HuH-7.5 (cell line): ENCODE measurements around the gene TPP2.
A peak's percentile ranks its signal among the peaks of the same experiment; 100 is the strongest.

Source experiments
- DNase-seq: peaks from one replicate; pipeline ENCODE4 v3.0.0; 2011; ENCODE audit warnings: low spot score

TPP2 gene

DNA sequence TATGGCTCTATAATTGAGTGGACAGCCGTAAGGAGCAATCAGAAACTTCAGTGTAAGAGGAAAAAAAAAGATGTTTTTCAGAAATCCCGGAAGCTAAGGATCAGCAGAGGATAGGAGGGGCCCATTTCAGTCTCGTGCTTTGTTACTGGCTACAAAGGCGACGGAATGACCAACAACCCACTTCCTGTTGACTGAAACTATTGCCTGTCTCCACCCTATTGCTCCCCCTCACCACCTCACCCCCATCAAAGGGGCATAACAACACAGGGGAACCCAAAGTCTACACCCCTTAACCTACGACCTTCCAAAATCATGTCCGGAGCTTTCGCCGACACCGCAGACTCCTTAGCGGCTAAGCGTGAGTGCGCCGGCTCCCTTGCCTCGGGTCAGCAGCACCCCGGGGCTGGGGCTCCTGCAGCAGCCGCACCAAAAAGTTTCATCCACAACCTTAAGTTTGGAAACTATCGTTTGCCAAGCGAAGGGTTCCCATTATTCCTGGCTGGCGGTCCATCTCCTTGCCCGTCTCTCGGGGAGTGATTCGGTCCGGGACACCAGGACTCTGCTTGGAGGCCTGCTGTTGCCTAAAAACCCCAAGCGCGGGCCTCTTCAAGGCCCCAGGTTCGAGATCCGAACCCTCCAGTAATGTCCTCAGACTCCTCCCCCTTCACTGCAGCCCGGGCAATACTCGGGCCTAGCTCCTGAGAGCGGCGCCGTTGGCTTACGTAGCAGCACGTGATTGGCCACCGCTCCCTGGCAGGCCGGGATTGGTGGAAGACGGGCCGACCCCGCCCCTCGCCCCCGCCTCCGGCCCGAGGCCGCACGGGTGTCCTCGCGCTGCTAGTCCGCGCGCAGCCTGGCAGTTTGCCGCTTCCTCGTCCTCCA is at the start of gene TPP2:
Gene TPP2, plus strand, starts transcription at position 840 of the 882 bp plus-strand sequence. CDS start 53 bp downstream, outside the sequence.
- peak; percentile 78 for DNase-seq

DNA sequence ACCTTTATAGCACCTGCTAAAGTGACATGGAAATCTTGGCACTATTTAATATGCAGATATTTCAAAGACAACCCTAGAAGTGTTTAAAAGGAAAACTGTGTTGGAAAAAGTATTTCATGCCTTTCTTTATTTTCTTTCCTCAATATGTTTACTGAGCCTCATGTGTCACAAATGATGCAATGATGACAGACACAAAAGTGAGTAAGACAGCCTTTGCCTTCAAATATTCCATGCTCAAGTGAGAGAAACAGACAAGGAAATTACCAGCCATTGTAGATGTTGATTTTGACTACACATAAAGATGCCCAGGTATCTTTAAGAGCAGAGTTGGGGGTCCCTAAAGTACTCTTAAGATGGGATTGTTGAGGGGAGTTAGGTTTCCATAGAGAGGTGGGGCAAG is 48.0 kb upstream of the TPP2 start:
- no peak for DNase-seq

DNA sequence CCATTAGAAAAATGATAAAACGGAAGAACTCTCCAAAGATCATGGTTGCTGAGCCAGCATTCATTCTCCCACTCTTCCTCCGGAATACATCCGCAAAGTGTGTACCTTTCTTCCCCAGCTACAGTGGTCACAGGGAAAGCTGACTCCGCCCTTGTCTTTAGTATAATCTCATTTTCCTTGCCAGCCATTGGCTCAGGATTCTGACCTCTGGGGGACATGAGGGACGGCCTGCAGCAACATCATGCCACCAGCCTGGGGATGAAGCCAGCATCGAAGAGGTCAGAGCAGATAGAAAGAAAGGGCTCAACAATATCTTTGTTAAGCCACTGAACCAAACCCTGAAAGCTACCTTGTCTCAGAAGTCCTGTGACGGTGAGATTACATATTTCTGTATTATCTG is 46.3 kb upstream of the TPP2 start:
- no peak for DNase-seq

DNA sequence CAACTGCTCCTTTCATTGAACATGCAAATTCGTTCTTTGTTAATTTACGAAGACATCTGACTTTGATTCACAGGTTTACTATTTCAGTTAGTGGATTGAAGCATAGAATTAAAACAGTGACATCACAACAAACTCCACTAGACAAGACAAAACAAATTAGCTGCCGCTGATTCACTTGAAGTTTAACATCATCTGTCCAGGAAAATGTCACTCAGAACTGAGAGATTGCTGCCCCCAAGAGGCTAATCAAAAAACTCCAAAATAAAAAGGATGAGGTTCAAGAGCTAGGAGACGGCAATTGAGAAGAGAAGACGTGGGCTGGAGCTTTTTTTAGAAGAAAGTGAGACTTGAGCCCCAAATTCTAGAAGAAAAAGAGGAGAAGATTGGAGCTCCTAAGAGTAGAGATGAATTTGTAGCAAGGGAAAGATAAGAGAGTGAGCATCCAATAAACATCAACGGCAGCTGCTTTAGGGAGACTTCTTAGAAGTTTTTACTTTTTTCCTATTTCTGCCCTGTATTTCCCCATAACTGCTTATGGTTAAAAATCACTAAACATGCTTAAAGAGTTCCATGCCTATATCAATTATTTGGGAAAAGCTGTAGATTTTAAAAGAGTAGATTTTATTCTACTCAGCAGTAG is 40.8 kb upstream of the TPP2 start:
- DNase-seq, result no peak

DNA sequence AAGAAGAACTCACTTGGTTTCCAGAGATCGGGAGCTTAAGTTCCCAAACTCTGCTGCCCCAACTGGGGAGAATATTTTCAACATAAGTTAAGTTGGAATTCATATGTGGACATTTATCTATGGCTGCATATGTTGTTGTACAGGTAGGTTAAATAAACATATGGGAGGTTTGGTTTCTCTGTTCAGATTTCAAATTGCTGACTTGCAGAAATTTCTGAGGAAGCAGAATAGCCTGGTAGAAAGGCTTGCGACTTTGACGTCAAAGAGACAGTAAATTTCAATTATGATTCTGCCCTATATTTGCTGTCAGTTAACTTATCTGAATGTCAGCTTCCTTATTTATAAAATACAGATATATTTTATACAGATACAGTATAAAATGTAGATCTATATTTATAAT is 40.0 kb upstream of the TPP2 start:
- no peak for DNase-seq

DNA sequence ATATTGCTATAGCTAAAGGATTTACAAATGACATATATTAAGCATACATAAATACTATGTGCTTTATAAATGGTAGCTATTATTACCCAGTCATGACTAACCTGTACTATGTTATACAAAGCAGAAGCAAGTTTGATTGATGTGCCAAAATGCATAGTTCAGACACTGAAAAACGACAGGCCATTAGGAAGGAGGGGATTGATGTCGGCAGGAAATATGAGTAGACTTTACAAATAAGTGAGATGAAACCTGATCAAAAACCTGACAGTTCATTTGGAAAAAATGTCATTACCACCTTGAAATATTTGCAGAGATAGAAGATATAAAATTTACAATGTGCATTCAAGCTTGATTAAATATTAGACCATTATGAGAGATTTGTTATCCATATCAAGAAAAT is 38.8 kb upstream of the TPP2 start:
- no peak for DNase-seq

DNA sequence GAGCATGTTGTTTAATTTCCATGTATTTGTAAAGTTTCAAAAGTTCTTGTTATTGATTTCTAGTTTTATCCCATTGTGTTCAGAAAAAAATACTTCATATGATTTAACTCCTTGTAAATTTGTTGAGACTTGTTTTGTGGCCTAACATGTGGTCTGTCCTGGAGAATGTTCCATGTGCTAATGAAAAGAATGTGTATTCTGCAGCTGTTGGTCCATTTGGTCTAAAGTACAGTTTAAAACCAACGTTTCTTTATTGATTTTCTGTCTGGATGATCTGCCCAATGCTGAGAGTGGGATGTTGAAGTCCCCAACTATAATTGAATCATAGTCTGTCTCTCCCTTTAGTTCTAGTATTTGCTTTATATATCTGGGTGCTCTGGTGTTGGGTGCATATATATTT is 34.9 kb upstream of the TPP2 start:
- DNase-seq, result no peak

DNA sequence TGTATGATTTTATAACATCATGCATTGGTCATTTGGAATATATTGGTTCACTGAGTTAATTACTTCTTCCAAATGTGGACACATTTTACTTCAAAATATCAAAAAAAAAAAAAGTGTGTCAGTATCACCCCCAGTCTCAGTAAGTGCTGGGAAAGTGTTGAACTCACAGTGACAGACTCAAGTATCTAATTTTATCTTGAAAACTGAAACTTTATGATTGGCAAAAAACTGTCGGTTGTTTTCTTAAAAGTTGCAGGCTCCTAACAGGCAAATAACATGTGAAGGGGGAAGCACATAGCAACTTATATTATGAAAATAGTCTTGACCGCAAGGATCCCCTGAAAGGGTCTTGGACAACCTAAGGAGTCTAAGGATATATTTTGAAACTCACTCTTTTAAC is 33.5 kb upstream of the TPP2 start:
- DNase-seq, result no peak

DNA sequence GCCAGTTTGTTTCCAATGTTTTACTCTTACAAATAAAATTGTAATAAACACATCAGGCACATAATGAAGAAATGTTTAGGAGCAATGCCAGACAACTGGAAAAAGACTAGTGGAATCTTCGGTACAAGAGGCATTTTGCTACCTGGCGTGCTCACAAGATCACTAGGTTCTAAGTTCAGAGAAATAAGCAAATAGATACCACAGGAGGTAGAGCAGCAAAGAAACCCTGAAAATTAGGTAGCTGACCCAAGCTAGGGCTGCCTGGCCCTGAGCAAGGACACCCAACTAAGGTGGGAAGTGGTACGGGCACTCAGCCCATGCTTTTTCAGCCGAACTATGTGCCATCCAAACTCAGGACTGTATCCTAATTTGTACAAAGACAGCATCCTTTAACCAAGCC is 32.2 kb upstream of the TPP2 start:
- DNase-seq, result no peak

DNA sequence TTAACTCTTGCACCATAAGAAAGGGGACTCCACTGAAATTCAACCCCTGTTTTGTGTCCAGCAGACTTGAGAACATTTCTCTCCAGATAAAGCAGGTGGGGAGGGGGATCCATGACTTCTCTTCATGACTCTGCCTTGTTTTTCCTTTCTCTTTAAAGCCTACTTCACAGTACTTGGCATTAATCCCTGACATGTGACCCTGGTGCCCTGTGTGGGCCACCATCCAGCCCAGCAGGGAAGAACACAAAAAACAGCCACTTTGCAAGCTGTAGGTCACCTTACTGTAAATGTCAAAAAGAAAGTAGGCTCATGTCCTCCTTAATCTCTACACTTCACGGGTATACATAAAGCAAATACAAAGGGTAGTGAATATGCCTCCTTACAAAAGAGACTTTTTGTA is 30.3 kb upstream of the TPP2 start:
- DNase-seq, result no peak

DNA sequence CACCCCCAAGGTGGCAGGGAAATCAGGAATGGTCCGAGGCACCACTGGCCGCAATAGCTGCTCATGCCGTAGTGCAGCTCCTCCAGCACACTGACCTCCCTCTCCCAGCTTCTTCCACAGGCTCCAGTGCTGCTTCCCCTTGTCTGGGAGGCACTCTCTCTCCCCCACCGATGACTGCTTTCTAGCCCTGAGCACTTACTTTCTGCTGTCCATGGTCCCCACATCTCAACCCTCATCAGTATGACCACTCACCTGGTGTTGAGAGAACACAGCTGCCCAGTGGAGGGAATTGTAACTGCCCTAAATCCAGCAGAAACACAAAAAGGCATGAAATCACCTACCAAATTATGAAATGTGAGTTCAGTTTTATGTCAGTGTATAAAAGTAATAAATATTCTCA is 28.9 kb upstream of the TPP2 start:
- no peak for DNase-seq

DNA sequence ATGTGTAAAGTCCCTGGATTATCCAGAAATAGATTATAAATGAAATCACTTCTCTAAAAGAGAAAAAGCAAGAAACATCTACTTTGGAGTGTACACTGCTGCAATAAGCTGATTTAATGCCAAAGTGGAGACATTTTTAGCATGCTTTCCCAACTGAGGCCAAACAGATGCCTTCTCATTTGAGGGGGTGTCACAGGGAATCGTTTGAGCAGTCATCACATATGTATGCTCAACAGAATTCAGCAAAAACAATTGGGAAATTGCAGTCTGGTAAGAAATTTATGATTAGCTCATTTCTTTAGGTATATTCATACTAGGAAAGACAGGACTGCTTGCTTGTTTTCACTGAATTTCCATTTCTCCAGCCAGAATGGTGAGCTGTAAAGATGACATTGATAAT is 27.3 kb upstream of the TPP2 start:
- DNase-seq, result no peak

DNA sequence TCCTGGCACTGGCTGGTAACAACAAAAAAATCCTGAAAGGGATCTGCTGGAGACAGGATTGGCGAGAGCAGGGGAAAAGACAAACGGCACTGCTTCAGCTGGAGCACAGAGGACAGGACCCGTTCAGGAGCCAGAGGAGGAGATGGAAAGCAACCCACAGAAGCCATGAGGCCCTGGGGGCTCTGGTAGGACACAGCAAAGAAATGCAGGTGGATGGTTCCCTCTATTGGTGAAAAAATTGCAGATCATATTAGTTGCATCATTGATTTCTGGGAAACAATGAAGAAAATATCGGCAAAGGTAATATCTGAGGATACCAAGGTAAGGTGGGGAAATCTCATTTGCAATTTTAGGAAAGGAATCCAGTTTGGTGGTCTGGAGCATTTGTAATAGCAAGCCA is 25.7 kb upstream of the TPP2 start:
- DNase-seq, result no peak

DNA sequence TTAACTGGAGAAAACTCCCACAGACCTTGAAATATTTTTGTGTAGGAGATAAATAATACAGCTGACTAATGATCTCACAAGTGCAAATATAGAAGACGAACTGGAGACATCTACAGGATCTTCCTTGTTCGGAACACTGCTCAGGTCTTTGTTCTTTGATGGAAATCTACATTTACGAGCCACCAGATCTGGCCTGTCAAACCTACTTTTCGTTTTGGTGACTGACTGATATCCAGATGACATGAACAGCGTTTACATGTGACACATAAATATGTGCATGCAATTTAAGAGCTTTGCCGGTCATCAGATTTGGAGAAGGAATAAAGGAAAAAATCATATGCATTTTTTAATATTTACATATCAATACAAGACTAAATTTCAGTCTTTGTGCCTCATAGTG is 24.5 kb upstream of the TPP2 start:
- DNase-seq, result no peak

DNA sequence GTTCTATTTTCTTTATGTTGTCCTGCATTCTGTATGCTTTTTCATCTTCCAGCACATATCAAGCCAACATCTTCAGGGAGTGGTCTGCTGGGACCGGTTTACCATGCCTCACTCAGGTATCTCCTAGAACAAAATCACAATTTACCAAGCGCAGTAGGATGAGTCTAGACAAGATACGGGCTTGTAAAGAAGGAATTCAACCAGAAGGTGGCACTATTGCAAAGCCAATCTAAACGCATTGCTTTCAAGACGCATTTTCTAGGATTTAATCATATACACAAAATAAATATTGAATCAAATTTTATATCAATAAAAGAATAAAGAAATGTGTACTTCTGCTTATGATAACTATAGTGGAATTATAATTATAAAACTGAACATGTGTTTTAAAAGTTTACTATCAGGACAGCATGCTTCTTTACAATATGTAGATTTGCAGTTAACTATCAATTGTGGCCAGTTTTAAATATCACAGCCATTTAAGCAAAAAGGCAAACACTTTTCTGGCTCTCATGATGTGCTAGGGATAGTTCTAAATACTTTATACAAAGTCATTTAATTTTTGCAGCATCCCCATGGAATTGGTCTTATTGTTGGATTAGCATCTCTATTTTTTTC is 16.1 kb upstream of the TPP2 start:
- DNase-seq, result no peak

DNA sequence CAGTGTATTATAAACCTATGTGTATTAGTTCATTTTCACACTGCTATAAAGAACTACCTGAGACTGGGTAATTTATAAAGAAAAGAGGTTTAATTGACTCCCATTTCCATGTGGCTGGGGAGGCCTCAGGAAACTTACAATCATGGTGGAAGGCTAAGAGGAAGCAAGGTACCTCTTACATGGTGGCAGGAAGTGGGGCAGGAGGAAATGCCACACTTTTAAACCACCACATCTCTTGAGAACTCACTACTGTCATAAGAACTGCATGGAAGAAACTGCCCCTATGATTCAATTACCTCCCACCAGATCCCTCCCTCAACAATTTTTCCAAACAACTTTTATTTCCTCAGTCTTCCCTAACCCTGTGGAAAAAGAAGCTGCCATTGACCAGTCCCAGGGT is 14.5 kb upstream of the TPP2 start:
- DNase-seq, result no peak

DNA sequence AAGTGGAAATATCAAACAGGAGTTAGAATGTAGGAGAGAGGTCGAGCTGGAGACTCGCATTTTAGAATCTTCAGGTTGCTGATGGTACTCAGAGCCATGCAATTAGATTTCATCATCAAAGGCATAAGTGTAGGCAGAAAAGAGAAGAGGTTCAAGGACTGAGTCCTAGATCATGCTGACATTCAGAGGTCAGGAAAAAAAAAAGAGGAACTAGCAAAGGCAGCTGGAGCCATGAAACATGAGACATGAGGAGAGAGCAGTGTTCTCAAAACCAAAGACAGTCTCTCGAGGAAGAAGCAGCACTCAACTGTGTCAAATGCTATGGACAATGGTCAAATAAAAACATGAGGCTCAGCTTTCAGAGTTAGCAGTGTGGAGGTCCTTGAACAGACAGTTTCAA is 12.4 kb upstream of the TPP2 start:
- no peak for DNase-seq

DNA sequence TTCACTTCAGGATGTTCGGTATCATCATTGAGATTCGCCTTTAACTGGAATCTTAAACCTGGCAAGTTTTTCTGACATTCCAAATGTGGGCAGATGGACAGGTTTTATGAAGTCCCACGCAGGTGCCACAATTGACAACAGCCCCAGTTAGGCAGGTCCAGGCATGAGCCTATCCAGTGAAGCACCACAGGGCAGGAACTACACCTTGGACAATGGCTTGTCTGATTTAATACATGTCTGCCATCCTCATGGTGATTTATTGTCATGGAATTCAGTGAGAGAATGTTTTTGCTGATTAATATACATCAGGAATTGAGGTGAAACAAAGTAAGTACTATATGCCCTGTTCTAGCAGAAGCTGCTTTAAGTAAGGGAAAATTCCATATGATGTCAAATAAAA is 10.2 kb upstream of the TPP2 start:
- no peak for DNase-seq

DNA sequence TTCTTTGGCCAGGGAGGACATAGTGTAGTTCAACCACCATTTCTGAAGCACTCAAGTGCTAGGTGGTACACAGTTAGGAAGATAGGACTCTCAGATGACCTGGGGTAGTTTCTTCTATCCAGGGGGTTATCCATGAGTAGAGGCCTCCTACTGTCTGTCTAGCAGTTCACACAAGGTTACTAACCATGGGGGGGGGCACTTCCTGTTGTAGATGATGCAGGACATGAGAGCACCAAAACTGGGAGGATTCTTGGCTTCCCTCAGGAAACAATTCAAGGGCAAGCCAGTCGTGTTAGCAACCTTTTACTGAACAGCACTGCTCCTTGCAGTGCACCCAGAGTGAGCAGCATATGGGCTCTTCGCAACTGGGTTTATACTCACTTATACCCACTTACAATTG is 8.9 kb upstream of the TPP2 start:
- DNase-seq, result no peak

DNA sequence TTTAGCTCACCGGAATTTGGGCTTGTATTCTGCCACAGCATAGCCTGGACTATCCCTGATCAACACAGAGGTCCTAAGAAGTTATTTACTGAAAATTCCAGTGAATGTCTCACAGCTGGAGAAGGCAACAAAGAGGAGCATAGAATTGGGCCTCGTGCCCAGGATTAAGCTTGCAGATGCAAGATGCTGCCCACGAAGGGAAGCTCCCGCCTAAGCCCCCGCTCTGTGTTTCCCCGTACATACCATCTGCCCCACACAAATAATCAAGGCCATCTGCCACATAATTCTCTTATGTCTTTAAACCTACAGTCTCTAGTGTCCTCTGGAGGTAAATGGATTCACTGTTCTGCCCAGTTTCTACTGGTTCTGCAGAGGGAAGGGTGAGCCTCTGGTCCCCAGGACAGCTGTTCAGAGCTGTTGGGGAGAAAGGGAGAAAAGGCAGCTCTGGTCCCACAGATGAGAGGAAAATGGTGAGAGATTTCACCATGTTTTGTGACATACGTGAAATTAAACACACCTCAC is 7.4 kb upstream of the TPP2 start:
- no peak for DNase-seq

DNA sequence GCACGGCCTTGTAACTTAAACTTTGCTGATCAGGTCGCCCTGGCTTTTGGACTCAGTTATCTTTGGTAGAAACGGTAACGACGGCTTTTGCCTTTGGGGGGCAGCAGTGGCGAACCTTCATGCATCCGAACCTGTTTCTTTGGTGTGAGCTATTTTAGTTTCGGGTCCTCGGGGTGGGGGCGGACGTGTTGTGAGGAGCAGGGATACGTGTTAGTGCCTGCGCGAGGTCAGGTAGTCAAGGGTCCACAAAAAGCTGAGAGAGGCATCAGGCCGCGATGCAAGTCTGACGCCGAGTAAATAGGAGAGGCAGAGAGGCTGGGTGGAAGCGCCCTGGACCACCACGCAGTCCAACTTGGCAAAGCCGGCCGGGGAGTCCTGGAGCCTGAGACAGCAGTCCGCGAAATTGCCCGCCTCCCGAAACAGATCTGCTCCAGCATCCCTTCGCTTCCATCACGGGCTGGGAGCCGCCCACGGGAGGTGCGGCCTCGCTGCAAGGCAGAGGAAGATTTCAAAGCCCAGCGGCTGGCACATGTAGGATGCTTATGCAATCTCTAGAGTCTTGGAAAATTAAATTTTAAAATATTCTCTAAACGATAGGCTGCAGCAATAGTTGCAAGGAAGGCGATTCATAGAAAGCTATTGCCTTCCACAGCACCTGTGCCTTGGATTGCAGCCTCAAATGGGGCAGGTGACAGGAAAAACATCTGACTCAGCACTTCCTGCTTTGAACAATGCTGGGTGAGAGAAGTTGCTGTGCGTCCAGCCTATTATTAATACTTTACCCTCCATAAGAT is 4.6 kb upstream of the TPP2 start:
- DNase-seq, result no peak

DNA sequence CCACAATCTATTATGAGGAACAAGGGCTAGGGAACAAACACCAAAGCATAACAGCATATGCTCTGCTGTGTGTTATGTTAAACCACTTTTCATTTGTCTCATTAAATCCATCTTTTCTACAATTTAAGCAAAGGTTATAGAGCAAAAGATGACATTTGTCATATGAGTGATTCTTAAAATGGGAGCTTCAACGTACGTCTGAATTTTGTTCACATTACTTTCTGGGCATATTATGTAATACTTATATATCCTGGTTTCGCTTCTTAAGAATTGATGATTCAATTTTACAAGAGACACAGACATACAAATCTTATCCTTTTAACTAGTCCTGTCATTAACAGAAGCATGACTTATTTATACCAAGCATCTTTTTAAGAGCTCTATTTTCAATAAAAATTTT is 3.3 kb upstream of the TPP2 start:
- DNase-seq, result no peak
